HepG2 (cell line): ENCODE data around the gene THAP10. TPM values are rescaled to one million over a fixed set of nuclear protein-coding genes. Genes with fewer than 3 reads are reported as not detected.
A peak's percentile ranks its signal among the peaks of the same experiment; 100 is the strongest.

Source experiments
- AHDC1 ChIP-seq: sonication (generic); formaldehyde crosslinking; IDR thresholded peaks from 2 replicates; pipeline ENCODE4 v1.5.1; 2020; ENCODE audit warnings: mild to moderate bottlenecking, missing genetic modification reagents, borderline replicate concordance
- ATF7-NPFF ChIP-seq: sonication (generic); formaldehyde crosslinking; IDR thresholded peaks from 2 replicates; pipeline ENCODE4 v1.8.1; 2023; ENCODE audit warnings: mild to moderate bottlenecking, low read depth, missing genetic modification reagents, moderate library complexity
- ELF1 ChIP-seq: sonication (generic); formaldehyde crosslinking; IDR thresholded peaks from 2 replicates; pipeline ENCODE4 v1.4.0; 2020; ENCODE audit warnings: missing genetic modification reagents
- KDM5B ChIP-seq: sonication (generic); formaldehyde crosslinking; IDR thresholded peaks from 2 replicates; pipeline ENCODE4 v1.4.0; 2020; ENCODE audit warnings: missing genetic modification reagents, mild to moderate bottlenecking, borderline replicate concordance
- MED1 ChIP-seq: sonication (generic); formaldehyde crosslinking; IDR thresholded peaks from 2 replicates; pipeline ENCODE4 v1.4.0; 2020; ENCODE audit warnings: missing genetic modification reagents
- PBX2 ChIP-seq: IDR thresholded peaks from 2 replicates; pipeline ENCODE4 v1.6.1; 2016; ENCODE audit warnings: control low read depth
- SATB2 ChIP-seq: sonication (generic); formaldehyde crosslinking; IDR thresholded peaks from 2 replicates; pipeline ENCODE4 v1.5.0; 2020; ENCODE audit warnings: missing genetic modification reagents
- TEAD3 ChIP-seq: optimal IDR thresholded peaks from 2 replicates; pipeline ENCODE3; 2016; ENCODE audit warnings: borderline replicate concordance
- YEATS2 ChIP-seq: sonication (generic); formaldehyde crosslinking; IDR thresholded peaks from 2 replicates; pipeline ENCODE4 v1.4.0; 2020; ENCODE audit warnings: missing genetic modification reagents, borderline replicate concordance
- ZNF281 ChIP-seq: sonication (generic); formaldehyde crosslinking; IDR thresholded peaks from 2 replicates; pipeline ENCODE4 v1.4.0; 2020; ENCODE audit warnings: missing genetic modification reagents, borderline replicate concordance
- ZNF674 ChIP-seq: sonication (generic); formaldehyde crosslinking; IDR thresholded peaks from 2 replicates; pipeline ENCODE4 v1.5.0; 2020; ENCODE audit warnings: low read depth, mild to moderate bottlenecking, missing genetic modification reagents
- ZNF687 ChIP-seq: sonication (generic); formaldehyde crosslinking; IDR thresholded peaks from 2 replicates; pipeline ENCODE4 v1.5.1; 2020; ENCODE audit warnings: mild to moderate bottlenecking, missing genetic modification reagents, moderate library complexity
- ZNF740 ChIP-seq: sonication (generic); formaldehyde crosslinking; IDR thresholded peaks from 2 replicates; pipeline ENCODE4 v1.4.0; 2020; ENCODE audit warnings: missing genetic modification reagents
- polyA plus RNA-seq, 8 experiments: library from polyadenylated mRNA; depleted of rRNA in 3 of 8; stranded (reverse) in 7 of 8; unstranded in 1 of 8; fragments of >200 nt; fragmentation: Illumina TruSeq in 4 of 8; extraction: Trizol in 4 of 8; gene quantifications; 2 replicates each; pipeline versions ENCODE4 v1.2.1 to v1.2.3, GENCODE V29; 2011 to 2016; ENCODE audit warnings: low read depth in 4 of 8, missing spikeins in 1 of 8, mixed read lengths in 1 of 8; ENCODE audit not compliant: insufficient read depth in 1 of 8
- total RNA-seq, 5 experiments: library from RNA; depleted of rRNA; stranded (reverse); fragments of >200 nt; fragmentation: Illumina TruSeq; extraction: Trizol; gene quantifications; 2 replicates each; pipeline ENCODE4 v1.2.3, GENCODE V29; 2016; ENCODE audit warnings: low read depth in 1 of 5

THAP10 gene
- total and polyA plus RNA-seq, 2 of the 13 experiments (the other 11 are each of a cell fraction or from before 2014, with no cell fraction given) = 0.64 to 0.69 TPM

- TF ChIP-seq ZNF281 (CRISPR knock-in tag) = no peak
- TF ChIP-seq PBX2 = no peak
- TF ChIP-seq ELF1 (CRISPR knock-in tag) = peak; percentile 73
- no peak for TF ChIP-seq AHDC1 (CRISPR knock-in tag)
- TF ChIP-seq ZNF687 (CRISPR knock-in tag) = peak; percentile 39
- TF ChIP-seq ZNF674 (CRISPR knock-in tag) = no peak
- no peak for TF ChIP-seq YEATS2 (CRISPR knock-in tag)
- TF ChIP-seq ATF7-NPFF = no peak
- TF ChIP-seq ZNF740 (CRISPR knock-in tag) = no peak
- TF ChIP-seq SATB2 (CRISPR knock-in tag) = no peak
- no peak for TF ChIP-seq KDM5B
- TF ChIP-seq MED1 (CRISPR knock-in tag) = no peak
- TF ChIP-seq TEAD3 = no peak
These were observed 32.8 kb downstream of the THAP10 start (continued) for GRCh38 chr15:70859322-70859908.
